IMR-90 (cell line): Measurements from ENCODE around the gene ZNF418.

ENCODE experiments used
- MAZ ChIP-seq: IDR thresholded peaks from 2 replicates; pipeline ENCODE4 v1.6.1; 2012; ENCODE audit warnings: low read depth, mild to moderate bottlenecking, low read length, improper control_type of control experiment, moderate library complexity, borderline replicate concordance
- POLR2A ChIP-seq: IDR thresholded peaks from 2 replicates; pipeline ENCODE4 v1.6.1; 2012; ENCODE audit warnings: mild to moderate bottlenecking, low read depth, low read length
- TF ChIP-seq, protein P1 (sequence below): conservative IDR thresholded peaks from 2 replicates; pipeline ENCODE4 v1.5.1; 2012; ENCODE audit warnings: mild to moderate bottlenecking, low read depth, low read length, improper control_type of control experiment

GRCh38 chr19:57887195-57887941, 47.8 kb downstream of the ZNF418 start:
- TF ChIP-seq, protein P1, sequence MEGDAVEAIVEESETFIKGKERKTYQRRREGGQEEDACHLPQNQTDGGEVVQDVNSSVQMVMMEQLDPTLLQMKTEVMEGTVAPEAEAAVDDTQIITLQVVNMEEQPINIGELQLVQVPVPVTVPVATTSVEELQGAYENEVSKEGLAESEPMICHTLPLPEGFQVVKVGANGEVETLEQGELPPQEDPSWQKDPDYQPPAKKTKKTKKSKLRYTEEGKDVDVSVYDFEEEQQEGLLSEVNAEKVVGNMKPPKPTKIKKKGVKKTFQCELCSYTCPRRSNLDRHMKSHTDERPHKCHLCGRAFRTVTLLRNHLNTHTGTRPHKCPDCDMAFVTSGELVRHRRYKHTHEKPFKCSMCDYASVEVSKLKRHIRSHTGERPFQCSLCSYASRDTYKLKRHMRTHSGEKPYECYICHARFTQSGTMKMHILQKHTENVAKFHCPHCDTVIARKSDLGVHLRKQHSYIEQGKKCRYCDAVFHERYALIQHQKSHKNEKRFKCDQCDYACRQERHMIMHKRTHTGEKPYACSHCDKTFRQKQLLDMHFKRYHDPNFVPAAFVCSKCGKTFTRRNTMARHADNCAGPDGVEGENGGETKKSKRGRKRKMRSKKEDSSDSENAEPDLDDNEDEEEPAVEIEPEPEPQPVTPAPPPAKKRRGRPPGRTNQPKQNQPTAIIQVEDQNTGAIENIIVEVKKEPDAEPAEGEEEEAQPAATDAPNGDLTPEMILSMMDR: no peak
- TF ChIP-seq MAZ (no peak), POLR2A (no peak)
